PC-9 (cell line): Measurements from ENCODE around the gene GLRX. TPM values are rescaled to one million over a fixed set of nuclear protein-coding genes. Genes with fewer than 3 reads are reported as not detected.

Source experiments
- BruUV-seq: library from RNA; stranded (reverse); fragments of 400-500 nt; replicated peaks from 2 replicates; lab custom pipeline; 2021; lab: Mats Ljungman, UMichigan
- CTCF ChIA-PET: fragments of 300-600 bp; sonication (Branson Sonifier 250); formaldehyde crosslinking; loops from one replicate; lab custom pipeline; 2022; ENCODE audit warnings: antibody characterized with exemption; lab: Charles Lee
- POLR2A ChIA-PET: fragments of 300-600 bp; sonication (Branson Sonifier 250); formaldehyde crosslinking; loops from one replicate; lab custom pipeline; 2022; ENCODE audit warnings: antibody characterized with exemption; ENCODE audit not compliant: unreplicated experiment; lab: Charles Lee
- DNase-seq, 2 experiments: peaks; one replicate each; pipeline versions ENCODE4 v3.0.0 to v3.0.0-alpha.2; 2015 to 2022; ENCODE audit warnings: mixed read lengths in 1 of 2
- H2AFZ ChIP-seq: fragments of 200-600 bp; sonication (generic); 2 replicates; pipeline ENCODE4 v1.8.1; 2017; ENCODE audit warnings: antibody characterized with exemption
- H3F3A ChIP-seq: fragments of 200-600 bp; sonication (generic); 2 replicates; pipeline ENCODE4 v1.8.1; 2017; ENCODE audit warnings: antibody characterized with exemption, mild to moderate bottlenecking, low read depth; ENCODE audit not compliant: insufficient read depth
- H3K27ac ChIP-seq: fragments of 200-600 bp; sonication (generic); 2 replicates; pipeline ENCODE4 v1.6.1; 2016; ENCODE audit warnings: mixed run types
- H3K27me3 ChIP-seq: fragments of 200-600 bp; sonication (generic); 2 replicates; pipeline ENCODE4 v1.6.1; 2016; ENCODE audit warnings: low read depth, mixed run types; ENCODE audit not compliant: insufficient read depth
- H3K36me3 ChIP-seq: fragments of 200-600 bp; sonication (generic); 2 replicates; pipeline ENCODE4 v1.6.1; 2016; ENCODE audit warnings: low read depth, mixed run types
- H3K4me1 ChIP-seq: fragments of 200-600 bp; sonication (generic); replicated peaks from 2 replicates; pipeline ENCODE4 v1.6.1; 2016; ENCODE audit warnings: mixed run types; ENCODE audit not compliant: insufficient read depth
- H3K4me2 ChIP-seq: fragments of 200-600 bp; sonication (generic); 2 replicates; pipeline ENCODE4 v1.6.1; 2017; ENCODE audit warnings: mixed run types
- H3K4me3 ChIP-seq: fragments of 200-600 bp; sonication (generic); 2 replicates; pipeline ENCODE4 v1.6.1; 2016; ENCODE audit warnings: mixed run types
- H3K79me2 ChIP-seq: fragments of 200-600 bp; sonication (generic); 2 replicates; pipeline ENCODE4 v1.6.1; 2017; ENCODE audit warnings: low read depth, mixed run types
- H3K9me2 ChIP-seq: fragments of 200-600 bp; sonication (generic); 2 replicates; pipeline ENCODE4 v1.8.1; 2017; ENCODE audit warnings: mild to moderate bottlenecking; ENCODE audit not compliant: insufficient read depth
- H3K9me3 ChIP-seq: fragments of 200-600 bp; sonication (generic); 2 replicates; pipeline ENCODE4 v1.8.1; 2016; ENCODE audit warnings: low read depth; ENCODE audit not compliant: insufficient read depth
- H4K20me1 ChIP-seq: fragments of 200-600 bp; sonication (generic); 2 replicates; pipeline ENCODE4 v1.8.1; 2017; ENCODE audit not compliant: insufficient read depth
- CTCF ChIP-seq: fragments of 200-600 bp; sonication (generic); conservative IDR thresholded peaks from 2 replicates; pipeline ENCODE4 v1.6.1; 2017; ENCODE audit warnings: mixed run types, antibody characterized with exemption, mild to moderate bottlenecking, moderate library complexity
- EZH2 ChIP-seq: fragments of 200-600 bp; sonication (generic); IDR thresholded peaks from 2 replicates; pipeline ENCODE4 v1.8.0; 2017; ENCODE audit warnings: antibody characterized with exemption, low read depth
- intact Hi-C: fragments of 100-400 bp; cut with micrococcal nuclease; formaldehyde crosslinking; loops from one replicate; pipeline ENCODE4 v1.10.0; 2022; ENCODE audit not compliant: unreplicated experiment
- total RNA-seq: library from RNA; stranded (reverse); gene quantifications from 2 replicates; pipeline ENCODE4 v1.2.3, GENCODE V29; 2021

GLRX gene
- total RNA-seq, 1 experiment from 2014 or later = 25.5 TPM

- Histone ChIP-seq H3K4me3 (no peak overlapping the region), H4K20me1 (no peaks in the 10 kb centered on the region), H3K4me1 (peaks cover 23% of the 10 kb centered on the region), H3K9me2 (no peaks in the 10 kb centered on the region), H3K79me2 (no peaks in the 10 kb centered on the region), H3K27me3 (no peaks in the 10 kb centered on the region), H3K4me2 (no peak overlapping the region), H3F3A (peaks cover 20% of the 10 kb centered on the region), H3K36me3 (no peaks in the 10 kb centered on the region), H3K9me3 (no peaks in the 10 kb centered on the region), H2AFZ (no peak overlapping the region), H3K27ac (no peak overlapping the region)
- intact Hi-C loops = loop anchor here (10.0 kb wide), 1 partner anchor 358 kb away; no protein-coding TSS in a partner anchor
- TF ChIP-seq EZH2 = no peak
- TF ChIP-seq CTCF = no peak
- ChIA-PET POLR2A (no interaction called here), CTCF (no interaction called here)
- no TSS peak for BruUV-seq
- DNase-seq = no peak
These were observed 44.0 kb upstream of the GLRX start for GRCh38 chr5:95866435-95867040.

GRCh38 chr5:95864944-95865504 is 42.5 kb upstream of the GLRX start:
- CTCF ChIA-PET = interaction anchor here (0.6 kb wide), 1 partner anchor 164 kb away, joined by 3 read pairs; no protein-coding TSS in a partner anchor
- intact Hi-C loops = loop anchor here (5.0 to 10.0 kb wide), 2 partner anchors 227 to 360 kb away; no protein-coding TSS in a partner anchor

DNA sequence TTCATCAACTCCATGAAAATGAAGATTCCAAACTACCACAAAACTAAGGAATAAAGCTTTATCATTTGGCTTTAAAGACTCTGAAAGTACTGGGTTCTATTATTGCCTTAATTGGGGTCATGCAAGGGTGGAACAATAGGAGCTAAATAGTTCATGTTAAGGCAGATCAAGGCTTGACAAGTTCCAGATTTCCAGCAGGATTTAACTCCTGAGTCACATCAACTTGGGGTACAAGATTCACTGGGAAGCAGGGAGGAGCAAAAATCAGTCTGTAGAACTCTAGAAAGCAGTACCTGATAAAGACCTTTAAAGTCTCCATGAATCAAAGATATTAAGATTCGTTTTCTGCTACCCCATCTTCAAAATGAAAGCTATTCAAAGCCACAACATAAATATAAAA is 41.9 kb upstream of the GLRX start:
- no peak overlapping the region for H3K27ac ChIP-seq
- BruUV-seq = no TSS peak
- H3F3A ChIP-seq = peaks cover 38% of the 10 kb centered on the region
- intact Hi-C loops = loop anchor here (5.0 to 10.0 kb wide), 2 partner anchors 228 to 360 kb away; no protein-coding TSS in a partner anchor
- ChIA-PET CTCF (interaction anchor here (0.6 kb wide), 1 partner anchor 165 kb away, joined by 3 read pairs; no protein-coding TSS in a partner anchor), POLR2A (no interaction called here)
- H3K4me2 ChIP-seq = no peak overlapping the region
- DNase-seq = no peak
- no peaks in the 10 kb centered on the region for H4K20me1 ChIP-seq
- no peaks in the 10 kb centered on the region for H3K36me3 ChIP-seq
- H3K9me2 ChIP-seq = no peaks in the 10 kb centered on the region
- H2AFZ ChIP-seq = no peak overlapping the region
- H3K4me1 ChIP-seq = peaks cover 42% of the 10 kb centered on the region
- TF ChIP-seq EZH2 = no peak
- TF ChIP-seq CTCF = no peak
- H3K4me3 ChIP-seq = no peak overlapping the region
- no peaks in the 10 kb centered on the region for H3K27me3 ChIP-seq
- H3K79me2 ChIP-seq = no peaks in the 10 kb centered on the region
- no peaks in the 10 kb centered on the region for H3K9me3 ChIP-seq

More at GRCh38 chr5:95864944-95865504, 42.5 kb upstream of the GLRX start:
- Histone ChIP-seq H3K27me3 (no peaks in the 10 kb centered on the region), H4K20me1 (no peaks in the 10 kb centered on the region), H3K4me2 (no peak overlapping the region), H3K27ac (no peak overlapping the region), H3K79me2 (no peaks in the 10 kb centered on the region), H2AFZ (no peak overlapping the region), H3F3A (peaks cover 32% of the 10 kb centered on the region), H3K4me1 (peaks cover 37% of the 10 kb centered on the region), H3K4me3 (no peak overlapping the region), H3K9me2 (no peaks in the 10 kb centered on the region), H3K9me3 (no peaks in the 10 kb centered on the region), H3K36me3 (no peaks in the 10 kb centered on the region)
- POLR2A ChIA-PET = no interaction called here
- TF ChIP-seq EZH2 (no peak), CTCF (no peak)
- DNase-seq = no peak
- BruUV-seq = no TSS peak
